K562 (cell line): ENCODE results near the gene PARP4. TPM values are rescaled to one million over a fixed set of nuclear protein-coding genes. Genes with fewer than 3 reads are reported as not detected.
"Not testable (repeated sequence)": the region's sequence is repeated elsewhere in the genome, so short reads cannot be mapped to it uniquely, and the experiment has no call there.

Experiments used
- ATAC-seq: fragments of 200-7000 bp; cut with Tn5 transposase; 3 replicates; pipeline ENCODE4 v1.9.1; 2020; ENCODE audit warnings: moderate library complexity
- BruUV-seq: library from RNA; stranded (reverse); fragments of 400-500 nt; replicated peaks from 2 replicates; lab custom pipeline; 2021; lab: Mats Ljungman, UMichigan
- CTCF ChIA-PET: fragments of 300-600 bp; formaldehyde crosslinking; extraction: SDS; loops from one replicate; lab custom pipeline; 2021; ENCODE audit warnings: low intra/inter-chr PET ratio; lab: Yijun Ruan, JAX
- POLR2A ChIA-PET: fragments of 300-600, 350-650 bp; sonication (Branson Sonifier 250); formaldehyde crosslinking; extraction: SDS; loops from one replicate; lab custom pipeline; 2021; ENCODE audit warnings: antibody characterized with exemption, inconsistent platforms; lab: Yijun Ruan, JAX
- DNase-seq, 4 experiments: peaks; one replicate each; pipeline versions ENCODE4 v3.0.0 to v3.0.0-alpha.2; 2011 to 2018; ENCODE audit warnings: low spot score in 3 of 4, mixed read lengths in 3 of 4; ENCODE audit errors: extremely low read depth in 1 of 4
- FAIRE-seq: peaks from 2 replicates; lab custom pipeline; 2011; peaks lifted over from hg19 to GRCh38; lab: Jason Lieb, UNC
- H2AFZ ChIP-seq: 2 replicates; pipeline ENCODE4 v1.6.0; 2011; ENCODE audit warnings: low read depth, low read length, control low read depth, inconsistent platforms
- H3K27ac ChIP-seq: fragments of 200-600 bp; 3 replicates; pipeline ENCODE4 v1.8.0; 2011; ENCODE audit warnings: low read depth, mild to moderate bottlenecking, control low read depth, inconsistent platforms, low read length, moderate library complexity, mixed read lengths; ENCODE audit errors: extremely low read depth
- H3K27me3 ChIP-seq, 2 experiments: fragments of 300-600 bp in 1 of 2; 2 replicates in 1 of 2; 3 replicates in 1 of 2; pipeline versions ENCODE4 v1.6.0 to v1.8.0; 2011; ENCODE audit warnings: inconsistent platforms in 2 of 2, low read length in 2 of 2, mild to moderate bottlenecking in 1 of 2, mixed read lengths in 1 of 2, moderate library complexity in 1 of 2; ENCODE audit not compliant: control insufficient read depth in 2 of 2, insufficient read depth in 2 of 2
- H3K36me3 ChIP-seq: fragments of 300-600 bp; 3 replicates; pipeline ENCODE4 v1.8.0; 2011; ENCODE audit warnings: mild to moderate bottlenecking, low read length, inconsistent platforms; ENCODE audit not compliant: control insufficient read depth, insufficient read depth
- H3K4me1 ChIP-seq, 2 experiments: fragments of 200-600 bp in 1 of 2; replicated peaks in 1 of 2; 2 replicates in 1 of 2; 3 replicates in 1 of 2; pipeline versions ENCODE4 v1.5.1 to v1.8.0; 2011; ENCODE audit warnings: inconsistent platforms in 2 of 2, low read length in 2 of 2, mild to moderate bottlenecking in 1 of 2, mixed read lengths in 1 of 2, moderate library complexity in 1 of 2; ENCODE audit not compliant: control insufficient read depth in 2 of 2, insufficient read depth in 2 of 2
- H3K4me2 ChIP-seq: 2 replicates; pipeline ENCODE4 v1.6.1; 2011; ENCODE audit warnings: low read length, control low read depth, inconsistent platforms, mixed read lengths; ENCODE audit not compliant: insufficient read depth
- H3K4me3 ChIP-seq: fragments of 200-600 bp; sonication (generic), shearing (Covaris generic); 2 replicates; pipeline ENCODE4 v1.5.1; 2016; ENCODE audit warnings: control low read depth, inconsistent platforms
- H3K79me2 ChIP-seq: fragments of 200-600 bp; 3 replicates; pipeline ENCODE4 v1.8.0; 2011; ENCODE audit warnings: low read length, inconsistent platforms; ENCODE audit not compliant: control insufficient read depth, insufficient read depth
- H3K9ac ChIP-seq, 2 experiments: 2 replicates each; pipeline versions ENCODE4 v1.6.0 to v1.6.1; 2011; ENCODE audit warnings: low read depth in 2 of 2, low read length in 2 of 2, control low read depth in 1 of 2, inconsistent platforms in 1 of 2, mild to moderate bottlenecking in 1 of 2, mixed read lengths in 1 of 2; ENCODE audit not compliant: insufficient read depth in 1 of 2
- H3K9me1 ChIP-seq: one replicate; pipeline ENCODE4 v1.6.0; 2011; ENCODE audit warnings: inconsistent platforms, mild to moderate bottlenecking, low read length, moderate library complexity; ENCODE audit not compliant: control insufficient read depth, insufficient read depth
- H3K9me3 ChIP-seq: replicated peaks from 2 replicates; pipeline ENCODE4 v1.5.1; 2011; ENCODE audit warnings: low read depth, low read length, inconsistent platforms; ENCODE audit not compliant: control insufficient read depth, insufficient read depth
- H4K20me1 ChIP-seq: replicated peaks from 2 replicates; pipeline ENCODE4 v1.6.1; 2011; ENCODE audit warnings: low read length, inconsistent platforms, mixed read lengths; ENCODE audit not compliant: control insufficient read depth, insufficient read depth
- DIDO1 ChIP-seq: fragments of 450-650 bp; IDR thresholded peaks from 2 replicates; pipeline ENCODE4 v1.6.1; 2016; ENCODE audit warnings: low read depth, missing biosample characterization, missing genetic modification characterization
- HEY1 ChIP-seq: fragments of 250-450 bp; sonication (Bioruptor Pico); IDR thresholded peaks from 2 replicates; pipeline ENCODE4 v1.5.0; 2020; ENCODE audit warnings: mild to moderate bottlenecking, moderate library complexity, borderline replicate concordance
- PHTF2 ChIP-seq: fragments of 250-450 bp; sonication (Bioruptor Pico); IDR thresholded peaks from 2 replicates; pipeline ENCODE4 v1.5.0; 2021; ENCODE audit warnings: mild to moderate bottlenecking
- RBFOX2 ChIP-seq: fragments of 200-400 bp; formaldehyde crosslinking; IDR thresholded peaks from 2 replicates; pipeline ENCODE4 v1.6.1; 2017; ENCODE audit warnings: low read depth, mild to moderate bottlenecking, low read length, moderate library complexity
- SETDB1 ChIP-seq: IDR thresholded peaks from one replicate; pipeline ENCODE4 v1.6.1; 2012; ENCODE audit warnings: low read length, control low read depth, inconsistent platforms
- SMARCA5 ChIP-seq: fragments of 450-650 bp; IDR thresholded peaks from 2 replicates; pipeline ENCODE4 v1.6.1; 2016
- WGBS: fragments of 100-300 bp; shearing (Covaris generic); methylation state at CpG from one replicate; pipeline ENCODE4 v1.1.6; 2016; ENCODE audit warnings: low coverage, mixed read lengths; ENCODE audit not compliant: insufficient coverage; ENCODE audit errors: missing lambda C conversion rate; 5-methylcytosine and 5-hydroxymethylcytosine counted together
- in situ Hi-C: fragments of 300-500 bp; cut with MboI; formaldehyde crosslinking; loops from 4 replicates; pipeline ENCODE4 v1.15.0; 2018; ENCODE audit warnings: inconsistent platforms, mixed read lengths
- intact Hi-C: fragments of 100-400 bp; cut with micrococcal nuclease; formaldehyde crosslinking; loops from 2 replicates; pipeline ENCODE4 v1.14.2; 2022
- polyA plus RNA-seq, 8 experiments: library from polyadenylated mRNA; depleted of rRNA in 4 of 8; stranded (reverse) in 5 of 8; unstranded in 3 of 8; fragments of >200 nt; fragmentation: Nextera tagmentation in 2 of 8; fragmentation: Illumina TruSeq in 1 of 8; extraction: Ambion mirVana in 2 of 8; extraction: Trizol in 1 of 8; gene quantifications; 2 replicates each; pipeline versions ENCODE4 v1.2.1 to v1.2.3, GENCODE V29; 2011 to 2014; ENCODE audit warnings: inconsistent platforms in 1 of 8, missing spikeins in 1 of 8
- total RNA-seq, 7 experiments: library from RNA; depleted of rRNA in 6 of 7; stranded (reverse); fragments of >200 nt in 6 of 7; fragmentation: Illumina TruSeq in 2 of 7; extraction: Trizol in 2 of 7; gene quantifications; 2 replicates each; pipeline versions ENCODE4 v1.2.1 to v1.2.3, GENCODE V29; 2011 to 2021; ENCODE audit warnings: low replicate concordance in 1 of 7

PARP4 gene
- total and polyA plus RNA-seq, 9 of the 15 experiments (the other 6 are each of a cell fraction or from before 2014, with no cell fraction given): 6.3 to 26.3 (median 18.8) TPM

GRCh38 chr13:24385902-24386301 lies 126.7 kb downstream of the PARP4 start:
- H3K27me3 ChIP-seq: peaks cover 0 to 9% of the 10 kb centered on the region in 2 experiments; a peak in 2 of 5 replicates
- TF ChIP-seq DIDO1 (tag) (no peak), HEY1 (CRISPR knock-in tag) (no peak), SMARCA5 (no peak), PHTF2 (CRISPR knock-in tag) (no peak), SETDB1 (no peak), RBFOX2 (no peak)
- no peak overlapping the region for H3K27ac ChIP-seq
- no TSS peak for BruUV-seq
- H4K20me1 ChIP-seq: no peaks in the 10 kb centered on the region
- no peak overlapping the region for H3K9ac ChIP-seq
- no peaks in the 10 kb centered on the region for H3K9me3 ChIP-seq
- H3K79me2 ChIP-seq: no peaks in the 10 kb centered on the region
- in situ Hi-C loops (loop anchor here (5.0 kb wide), 1 partner anchor 1424 kb away; no protein-coding TSS in a partner anchor), intact Hi-C loops (no loop called here)
- H3K4me3 ChIP-seq: no peak overlapping the region
- H3K36me3 ChIP-seq: no peaks in the 10 kb centered on the region
- H2AFZ ChIP-seq: no peak overlapping the region
- CTCF ChIA-PET: no interaction called here
- WGBS: 0% methylated on average over 3 of the region's 10 CpGs
- DNase-seq (no peak), FAIRE-seq (no peak), ATAC-seq (no peak)
- H3K4me1 ChIP-seq: no peaks in the 10 kb centered on the region
- POLR2A ChIA-PET: no interaction called here
- no peak overlapping the region for H3K4me2 ChIP-seq
- no peaks in the 10 kb centered on the region for H3K9me1 ChIP-seq

- H3K4me1 ChIP-seq, FAIRE-seq, ATAC-seq: not testable (repeated sequence)
Measured at GRCh38 chr13:24384946-24385345, 127.6 kb downstream of the PARP4 start.

GRCh38 chr13:24384091-24384490 lies 128.5 kb downstream of the PARP4 start:
- H3K9me1 ChIP-seq, H3K27ac ChIP-seq, H3K4me3 ChIP-seq, H3K4me2 ChIP-seq, H3K9me3 ChIP-seq, H3K27me3 ChIP-seq, BruUV-seq, FAIRE-seq, in situ Hi-C loops, CTCF ChIA-PET, H3K4me1 ChIP-seq, H3K9ac ChIP-seq, H3K36me3 ChIP-seq, H3K79me2 ChIP-seq, intact Hi-C loops, H4K20me1 ChIP-seq, ATAC-seq, H2AFZ ChIP-seq, DNase-seq: not testable (repeated sequence)
- 0% methylated on average over 4 of the region's 17 CpGs for WGBS
- POLR2A ChIA-PET: interaction anchor here (0.6 kb wide), 1 partner anchor 309 kb away, joined by 3 read pairs; no protein-coding TSS in a partner anchor

More at GRCh38 chr13:24384946-24385345, 127.6 kb downstream of the PARP4 start:
- H3K27ac ChIP-seq, H3K4me2 ChIP-seq, H3K36me3 ChIP-seq, H4K20me1 ChIP-seq, DNase-seq, H3K9me3 ChIP-seq, BruUV-seq, H3K9me1 ChIP-seq, H2AFZ ChIP-seq, intact Hi-C loops, CTCF ChIA-PET, H3K27me3 ChIP-seq, POLR2A ChIA-PET, H3K79me2 ChIP-seq, H3K9ac ChIP-seq, H3K4me3 ChIP-seq: not testable (repeated sequence)
- 5% methylated on average over 4 of the region's 15 CpGs for WGBS
- in situ Hi-C loops: loop anchor here (5.0 kb wide), 1 partner anchor 1423 kb away; no protein-coding TSS in a partner anchor
